HG03135 (cell line): ENCODE results near the gene ATRAID.
"Not testable (repeated sequence)": the region's sequence is repeated elsewhere in the genome, so short reads cannot be mapped to it uniquely, and the experiment has no call there.

Experiments
- ATAC-seq: cut with Tn5 transposase; IDR thresholded peaks from one replicate; pipeline ENCODE4 v1.9.1; 2021; ENCODE audit warnings: mild to moderate bottlenecking, moderate library complexity; ENCODE audit not compliant: unreplicated experiment

Gene ATRAID, protein sequence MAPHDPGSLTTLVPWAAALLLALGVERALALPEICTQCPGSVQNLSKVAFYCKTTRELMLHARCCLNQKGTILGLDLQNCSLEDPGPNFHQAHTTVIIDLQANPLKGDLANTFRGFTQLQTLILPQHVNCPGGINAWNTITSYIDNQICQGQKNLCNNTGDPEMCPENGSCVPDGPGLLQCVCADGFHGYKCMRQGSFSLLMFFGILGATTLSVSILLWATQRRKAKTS

DNA sequence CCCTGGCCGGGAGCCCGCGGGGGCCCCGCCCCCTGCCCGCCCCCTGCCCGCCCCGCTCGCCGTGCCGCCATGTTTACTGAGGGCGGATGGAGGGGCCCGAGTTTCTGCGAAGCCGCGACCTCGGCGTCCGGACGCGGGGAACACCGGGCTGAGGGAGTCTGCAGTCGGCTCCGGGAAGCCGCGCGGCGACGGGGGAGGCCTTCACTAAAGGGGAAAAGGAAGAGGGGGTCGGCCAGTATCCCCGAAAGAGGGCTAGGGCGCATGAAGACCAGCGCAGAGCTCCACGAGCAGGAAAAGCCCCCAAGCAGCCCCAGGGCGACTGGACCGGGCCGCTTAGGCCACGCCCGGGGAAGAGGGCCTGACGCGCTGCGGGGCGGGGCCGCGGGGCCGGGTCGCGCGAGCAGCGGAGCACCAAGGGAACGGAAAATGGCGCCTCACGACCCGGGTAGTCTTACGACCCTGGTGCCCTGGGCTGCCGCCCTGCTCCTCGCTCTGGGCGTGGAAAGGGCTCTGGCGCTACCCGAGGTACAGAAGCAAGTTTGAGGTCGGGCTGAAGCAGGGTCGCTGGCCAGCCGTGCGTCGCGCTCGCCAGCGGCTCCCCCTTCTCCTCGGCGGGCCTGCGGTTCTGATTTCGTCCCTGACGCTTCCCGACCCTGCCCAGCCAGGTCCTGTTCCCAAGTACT lies at the start of gene ATRAID, which contains the start of gene SLC5A6:
ATRAID (plus strand) TSS at position 99 of the 683 bp plus-strand sequence; CDS start at position 427, 328 bp downstream.
SLC5A6 (minus strand) TSS at position 326 of the 683 bp plus-strand sequence. CDS start 4,618 bp downstream, outside the sequence.
- ATAC-seq: peak; percentile 74

GRCh38 chr2:27162151-27163121 lies 49.4 kb upstream of the ATRAID start:
- no peak for ATAC-seq

GRCh38 chr2:27164960-27165763 lies 46.7 kb upstream of the ATRAID start:
- no peak for ATAC-seq

DNA sequence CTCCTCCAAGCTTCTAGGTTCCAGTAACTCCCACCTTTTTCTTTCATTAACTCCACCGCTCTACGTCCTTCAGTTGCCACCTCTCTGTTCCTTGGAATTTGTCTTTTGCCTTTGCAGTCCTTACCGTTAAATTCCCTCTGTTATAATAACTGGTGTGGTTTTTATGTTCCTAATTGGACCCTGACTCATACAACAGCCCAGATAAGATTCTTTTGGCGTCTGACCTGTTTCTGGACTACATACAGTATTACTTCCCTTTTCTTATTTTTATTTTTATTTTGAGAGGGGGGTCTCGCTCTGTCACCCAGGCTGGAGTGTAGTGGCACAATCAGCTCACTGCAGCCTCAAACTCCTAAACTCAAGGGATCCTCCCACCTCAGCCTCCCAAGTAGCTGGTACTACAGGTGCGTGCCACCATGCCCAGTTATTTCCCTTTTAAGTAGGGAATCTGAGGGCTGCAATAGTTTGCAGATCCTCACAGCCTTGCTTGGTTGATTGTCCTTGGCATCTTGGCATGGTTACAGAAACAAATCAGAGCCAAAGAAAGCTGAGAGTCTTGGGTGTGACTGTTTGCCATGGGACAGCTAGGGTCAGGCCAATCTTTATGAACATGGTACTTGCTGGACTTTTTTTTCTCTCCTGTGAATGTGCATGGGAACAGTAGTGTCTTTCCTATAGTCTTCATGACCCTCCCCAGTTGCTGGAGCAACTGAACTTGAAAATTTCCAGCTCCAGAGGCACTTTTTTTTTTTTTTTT lies 41.1 kb upstream of the ATRAID start:
- ATAC-seq: no peak

DNA sequence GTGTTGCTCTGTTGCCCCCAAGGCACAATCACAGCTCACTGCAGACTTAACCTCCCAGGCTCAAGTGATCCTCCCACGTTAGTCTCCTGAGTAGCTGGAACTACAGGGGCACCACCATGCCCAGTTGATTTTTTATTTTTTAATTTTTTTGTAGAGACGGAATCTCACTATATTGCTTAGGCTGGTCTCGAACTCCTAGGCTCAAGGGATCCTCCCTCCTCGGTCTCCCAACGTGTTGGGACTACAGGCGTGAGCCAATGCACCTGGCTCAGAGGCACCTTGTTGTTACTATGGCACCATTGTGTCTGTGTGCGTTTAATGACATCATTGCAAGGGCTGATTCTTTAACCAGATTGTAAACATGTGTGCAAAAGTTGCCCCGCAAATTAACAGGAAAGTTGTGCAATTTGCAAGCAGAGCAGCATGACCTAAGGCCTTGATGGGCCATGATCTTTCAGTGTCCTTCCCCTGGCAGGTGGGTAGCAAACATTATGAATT lies 40.4 kb upstream of the ATRAID start:
- ATAC-seq: no peak

DNA sequence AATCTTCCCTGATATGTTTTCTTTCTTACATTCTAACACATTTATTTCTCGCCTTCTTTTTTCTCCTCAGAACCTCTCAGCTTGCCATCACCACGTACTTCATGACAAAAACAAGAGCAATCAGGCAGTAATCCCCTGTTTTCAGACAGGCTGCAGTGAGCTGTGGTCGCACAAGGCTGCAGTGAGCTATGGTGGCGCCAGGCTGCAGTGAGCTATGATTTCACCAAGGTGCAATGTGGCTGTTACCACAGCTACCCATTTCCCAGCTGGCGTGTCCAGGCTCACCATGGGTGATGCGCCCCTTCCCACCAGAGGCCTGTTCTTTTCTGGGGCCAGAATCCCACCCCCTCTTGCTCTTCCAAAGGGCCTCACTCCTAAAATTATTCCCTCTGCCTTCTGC lies 37.2 kb upstream of the ATRAID start:
- ATAC-seq: no peak

- no peak for ATAC-seq
Observed at GRCh38 chr2:27175330-27175729, 36.5 kb upstream of the ATRAID start.

DNA sequence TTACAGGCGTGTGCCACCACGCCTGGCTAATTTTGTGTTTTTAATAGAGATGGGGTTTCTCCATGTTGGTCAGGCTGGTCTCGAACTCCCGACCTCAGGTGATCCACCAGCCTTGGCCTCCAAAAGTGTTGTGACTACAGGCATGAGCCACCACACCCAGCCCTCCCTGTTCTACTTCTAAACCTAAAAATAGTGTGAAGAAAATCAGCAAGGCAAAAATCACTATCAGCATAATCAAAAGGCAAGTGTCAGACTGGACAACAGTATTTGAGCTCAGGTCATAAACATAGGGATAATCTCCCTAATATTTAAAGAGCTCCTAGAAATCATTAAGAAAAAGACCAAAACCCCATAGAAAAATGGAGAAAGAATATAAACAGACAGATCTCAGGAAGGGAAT lies 36.1 kb upstream of the ATRAID start:
- not testable (repeated sequence) for ATAC-seq

GRCh38 chr2:27177441-27178351 lies 34.1 kb upstream of the ATRAID start:
- no peak for ATAC-seq

GRCh38 chr2:27178469-27178868 lies 33.4 kb upstream of the ATRAID start:
- ATAC-seq: no peak

- no peak for ATAC-seq
Observed at GRCh38 chr2:27179344-27180000, 32.4 kb upstream of the ATRAID start.

DNA sequence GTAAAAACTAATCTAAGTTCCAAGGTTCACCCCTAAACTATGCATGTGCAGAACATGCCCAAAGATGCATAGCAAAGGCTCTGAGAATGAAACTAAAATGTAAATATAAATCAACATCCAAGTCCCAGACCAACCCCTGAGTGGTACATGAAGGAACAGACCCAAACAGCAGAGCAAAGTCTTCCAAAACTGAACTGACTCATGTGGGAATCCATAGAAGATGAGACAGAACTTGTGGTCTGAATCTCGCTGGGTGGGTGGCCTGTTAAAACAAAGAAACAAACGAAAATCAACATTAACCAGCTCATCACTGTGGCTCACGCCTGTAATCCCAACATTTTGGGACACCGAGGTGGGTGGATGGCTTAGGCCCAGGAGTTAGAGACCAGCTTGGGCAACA lies 29.5 kb upstream of the ATRAID start:
- ATAC-seq: no peak

GRCh38 chr2:27184115-27184514 lies 27.7 kb upstream of the ATRAID start:
- ATAC-seq: no peak

GRCh38 chr2:27185331-27186026 lies 26.4 kb upstream of the ATRAID start:
- no peak for ATAC-seq

DNA sequence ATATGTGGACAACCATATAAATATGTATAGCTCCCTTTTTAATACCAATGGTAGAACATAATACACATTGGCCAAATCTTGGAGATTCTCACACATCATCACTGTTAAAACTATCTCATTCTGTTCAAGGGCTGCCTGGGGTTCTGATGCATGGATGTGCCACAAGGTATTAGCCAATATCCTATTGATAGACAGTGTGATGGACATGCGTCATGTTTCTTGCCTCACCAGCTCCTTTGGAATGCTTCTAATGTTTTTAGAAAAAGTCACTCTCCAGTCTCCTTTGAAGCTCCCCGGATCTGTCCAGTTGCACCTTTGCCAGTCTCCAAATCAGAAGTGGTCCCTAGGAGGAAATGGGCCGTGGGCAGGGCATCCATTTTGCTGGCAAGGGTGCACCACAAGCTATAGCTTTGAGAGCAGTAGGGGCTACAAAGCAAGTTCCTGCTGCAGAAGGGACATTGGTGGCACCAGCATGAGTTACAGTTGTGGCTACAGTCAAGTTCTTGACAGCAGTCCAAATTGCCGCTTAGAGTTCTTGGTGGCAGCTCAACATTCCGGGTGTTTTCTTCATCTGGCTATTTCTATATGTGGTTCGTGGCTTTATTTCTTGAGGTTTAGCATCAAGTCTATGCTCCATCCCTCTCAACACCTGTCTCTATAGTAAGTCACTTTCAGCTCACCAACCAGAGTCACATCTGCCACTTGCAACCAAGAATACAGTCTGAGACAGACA lies 25.1 kb upstream of the ATRAID start:
- no peak for ATAC-seq

GRCh38 chr2:27189989-27190388 lies 21.9 kb upstream of the ATRAID start:
- ATAC-seq: no peak
